ENCODE data around the gene MMRN2.

The MMRN2 gene

GRCh38 chr10:86968271-86968993, 11.0 kb upstream of the MMRN2 start, which contains the start of gene ADIRF:
ADIRF (plus strand) TSS chr10:86968482; CDS start chr10:86968545, 63 bp downstream.
- Histone ChIP-seq H3K4me2 (ENCODE audit: low read length, poor library complexity, severe bottlenecking) (no peak within 1 kb of the TSS), H2BK12ac (ENCODE audit: low read length in 2 of 2) (peak within 1 kb of the TSS; percentile 20 to 96), H2BK120ac (ENCODE audit: low read depth, low read length) (peak within 1 kb of the TSS; percentile 55), H3K9me3 (ENCODE audit: control insufficient read depth, low read length) (no peaks in the 10 kb centered on the region), H2BK15ac (ENCODE audit: low read depth, poor library complexity, severe bottlenecking) (peak within 1 kb of the TSS; percentile 85), H3K23ac (ENCODE audit: low read length in 2 of 2) (peak within 1 kb of the TSS in 1 of 2 experiments; percentile 49), H3K36me3 (ENCODE audit: control insufficient read depth in 1 of 2, insufficient read depth in 2 of 2, low read depth in 1 of 2, low read length in 2 of 2) (peaks cover 0 to 3% of the 10 kb centered on the region in 2 experiments), H2AFZ (ENCODE audit: low read depth, low read length) (no peak within 1 kb of the TSS), H3K14ac (ENCODE audit: low read length in 2 of 2) (peak within 1 kb of the TSS in 1 of 2 experiments; percentile 57), H3K4me3 (ENCODE audit: insufficient read depth in 1 of 2, low read depth in 1 of 2, low read length in 2 of 2) (peak within 1 kb of the TSS in 1 of 2 experiments; percentile 81), H3K18ac (ENCODE audit: low read depth in 1 of 2, low read length in 2 of 2) (peak within 1 kb of the TSS; percentile 50 to 85), H4K91ac (ENCODE audit: low read length) (peak within 1 kb of the TSS; percentile 59), H3K9ac (ENCODE audit: low read length) (peak within 1 kb of the TSS; percentile 97), H3K79me1 (replicated peaks; ENCODE audit: low read length, poor library complexity, severe bottlenecking) (no peaks in the 10 kb centered on the region), H3K4ac (ENCODE audit: low read depth in 1 of 2, low read length in 2 of 2) (peak within 1 kb of the TSS; percentile 57 to 74), H3K27me3 (ENCODE audit: control insufficient read depth in 1 of 2, insufficient read depth in 1 of 2, low read length in 2 of 2) (no peaks in the 10 kb centered on the region), H3K27ac (ENCODE audit: low read length, poor library complexity, severe bottlenecking) (no peak within 1 kb of the TSS), H2BK5ac (ENCODE audit: low read depth, low read length, poor library complexity, severe bottlenecking) (no peak within 1 kb of the TSS), H4K8ac (ENCODE audit: low read length) (peak within 1 kb of the TSS; percentile 67), H3K4me1 (ENCODE audit: control insufficient read depth, insufficient read depth, low read depth, low read length) (peaks cover 34% of the 10 kb centered on the region), H2AK5ac (ENCODE audit: low read length, severe bottlenecking) (no peak within 1 kb of the TSS)
- 96% methylated on average over 59 of the region's 59 CpGs for WGBS
- DNase-seq, result no peak

GRCh38 chr10:86967481-86967941, 10.1 kb upstream of the MMRN2 start:
- no peak overlapping the region for H2AK5ac ChIP-seq (ENCODE audit: low read length, severe bottlenecking)
- no peak overlapping the region for H3K4me2 ChIP-seq (ENCODE audit: low read length, poor library complexity, severe bottlenecking)
- no peak overlapping the region for H2BK120ac ChIP-seq (ENCODE audit: low read depth, low read length)
- no peaks in the 10 kb centered on the region for H3K27me3 ChIP-seq (ENCODE audit: control insufficient read depth in 1 of 2, insufficient read depth in 1 of 2, low read length in 2 of 2)
- no peak overlapping the region for H2BK5ac ChIP-seq (ENCODE audit: low read depth, low read length, poor library complexity, severe bottlenecking)
- 97% methylated on average over 7 of the region's 7 CpGs for WGBS
- H4K91ac ChIP-seq (ENCODE audit: low read length), result peak overlapping the region; percentile 59
- H3K27ac ChIP-seq (ENCODE audit: low read length, poor library complexity, severe bottlenecking), result no peak overlapping the region
- H3K23ac ChIP-seq (ENCODE audit: low read length in 2 of 2), result no peak overlapping the region
- H2AFZ ChIP-seq (ENCODE audit: low read depth, low read length), result no peak overlapping the region
- H3K14ac ChIP-seq (ENCODE audit: low read length in 2 of 2), result peak overlapping the region in 1 of 2 experiments; percentile 51
- H3K4me3 ChIP-seq (ENCODE audit: insufficient read depth in 1 of 2, low read depth in 1 of 2, low read length in 2 of 2), result peak overlapping the region in 1 of 2 experiments; percentile 81
- no peak overlapping the region for H2BK15ac ChIP-seq (ENCODE audit: low read depth, poor library complexity, severe bottlenecking)
- peaks cover 0 to 3% of the 10 kb centered on the region in 2 experiments for H3K36me3 ChIP-seq (ENCODE audit: control insufficient read depth in 1 of 2, insufficient read depth in 2 of 2, low read depth in 1 of 2, low read length in 2 of 2)
- peak overlapping the region in 1 of 2 experiments; percentile 87 for H2BK12ac ChIP-seq (ENCODE audit: low read length in 2 of 2)
- peak overlapping the region in 1 of 2 experiments; percentile 26 for H3K4ac ChIP-seq (ENCODE audit: low read depth in 1 of 2, low read length in 2 of 2)
- H3K4me1 ChIP-seq (ENCODE audit: control insufficient read depth, insufficient read depth, low read depth, low read length), result peaks cover 34% of the 10 kb centered on the region
- no peaks in the 10 kb centered on the region for H3K9me3 ChIP-seq (ENCODE audit: control insufficient read depth, low read length)
- H3K79me1 ChIP-seq (replicated peaks; ENCODE audit: low read length, poor library complexity, severe bottlenecking), result no peaks in the 10 kb centered on the region
- H3K9ac ChIP-seq (ENCODE audit: low read length), result peak overlapping the region; percentile 97
- H3K18ac ChIP-seq (ENCODE audit: low read depth in 1 of 2, low read length in 2 of 2), result peak overlapping the region in 1 of 2 experiments; percentile 85
- no peak for DNase-seq
- peak overlapping the region; percentile 53 for H4K8ac ChIP-seq (ENCODE audit: low read length)

GRCh38 chr10:86965986-86966654, 8.7 kb upstream of the MMRN2 start:
- H2BK120ac ChIP-seq (ENCODE audit: low read depth, low read length), result no peak overlapping the region
- peak overlapping the region in 1 of 2 experiments; percentile 81 for H3K4me3 ChIP-seq (ENCODE audit: insufficient read depth in 1 of 2, low read depth in 1 of 2, low read length in 2 of 2)
- no peaks in the 10 kb centered on the region for H3K27me3 ChIP-seq (ENCODE audit: control insufficient read depth in 1 of 2, insufficient read depth in 1 of 2, low read length in 2 of 2)
- no peak for DNase-seq
- no peak overlapping the region for H2AK5ac ChIP-seq (ENCODE audit: low read length, severe bottlenecking)
- peak overlapping the region in 1 of 2 experiments; percentile 7 for H2BK12ac ChIP-seq (ENCODE audit: low read length in 2 of 2)
- no peak overlapping the region for H3K27ac ChIP-seq (ENCODE audit: low read length, poor library complexity, severe bottlenecking)
- H3K4me1 ChIP-seq (ENCODE audit: control insufficient read depth, insufficient read depth, low read depth, low read length), result peaks cover 35% of the 10 kb centered on the region
- H4K91ac ChIP-seq (ENCODE audit: low read length), result peak overlapping the region; percentile 3
- no peak overlapping the region for H2BK15ac ChIP-seq (ENCODE audit: low read depth, poor library complexity, severe bottlenecking)
- H3K79me1 ChIP-seq (replicated peaks; ENCODE audit: low read length, poor library complexity, severe bottlenecking), result no peaks in the 10 kb centered on the region
- peaks cover 0 to 3% of the 10 kb centered on the region in 2 experiments for H3K36me3 ChIP-seq (ENCODE audit: control insufficient read depth in 1 of 2, insufficient read depth in 2 of 2, low read depth in 1 of 2, low read length in 2 of 2)
- H2AFZ ChIP-seq (ENCODE audit: low read depth, low read length), result no peak overlapping the region
- no peak overlapping the region for H3K4me2 ChIP-seq (ENCODE audit: low read length, poor library complexity, severe bottlenecking)
- no peak overlapping the region for H3K23ac ChIP-seq (ENCODE audit: low read length in 2 of 2)
- H3K18ac ChIP-seq (ENCODE audit: low read depth in 1 of 2, low read length in 2 of 2), result no peak overlapping the region
- 91% methylated on average over 5 of the region's 11 CpGs for WGBS
- no peak overlapping the region for H2BK5ac ChIP-seq (ENCODE audit: low read depth, low read length, poor library complexity, severe bottlenecking)
- peak overlapping the region; percentile 97 for H3K9ac ChIP-seq (ENCODE audit: low read length)
- no peak overlapping the region for H3K14ac ChIP-seq (ENCODE audit: low read length in 2 of 2)
- no peaks in the 10 kb centered on the region for H3K9me3 ChIP-seq (ENCODE audit: control insufficient read depth, low read length)
- no peak overlapping the region for H3K4ac ChIP-seq (ENCODE audit: low read depth in 1 of 2, low read length in 2 of 2)
- H4K8ac ChIP-seq (ENCODE audit: low read length), result peak overlapping the region; percentile 66

GRCh38 chr10:86964847-86965190, 7.4 kb upstream of the MMRN2 start:
- H3K4me3 ChIP-seq (ENCODE audit: insufficient read depth in 1 of 2, low read depth in 1 of 2, low read length in 2 of 2), result no peak overlapping the region
- H3K4me1 ChIP-seq (ENCODE audit: control insufficient read depth, insufficient read depth, low read depth, low read length), result peaks cover 28% of the 10 kb centered on the region
- no peak overlapping the region for H3K4me2 ChIP-seq (ENCODE audit: low read length, poor library complexity, severe bottlenecking)
- peak overlapping the region in 1 of 2 experiments; percentile 3 for H2BK12ac ChIP-seq (ENCODE audit: low read length in 2 of 2)
- no peak overlapping the region for H2BK120ac ChIP-seq (ENCODE audit: low read depth, low read length)
- H3K36me3 ChIP-seq (ENCODE audit: control insufficient read depth in 1 of 2, insufficient read depth in 2 of 2, low read depth in 1 of 2, low read length in 2 of 2), result peaks cover 0 to 3% of the 10 kb centered on the region in 2 experiments
- H4K91ac ChIP-seq (ENCODE audit: low read length), result no peak overlapping the region
- H2AFZ ChIP-seq (ENCODE audit: low read depth, low read length), result no peak overlapping the region
- WGBS, result no CpG with 5 or more reads among the region's 2 CpGs
- no peaks in the 10 kb centered on the region for H3K27me3 ChIP-seq (ENCODE audit: control insufficient read depth in 1 of 2, insufficient read depth in 1 of 2, low read length in 2 of 2)
- H2BK5ac ChIP-seq (ENCODE audit: low read depth, low read length, poor library complexity, severe bottlenecking), result no peak overlapping the region
- no peak overlapping the region for H2BK15ac ChIP-seq (ENCODE audit: low read depth, poor library complexity, severe bottlenecking)
- H3K23ac ChIP-seq (ENCODE audit: low read length in 2 of 2), result no peak overlapping the region
- H3K9me3 ChIP-seq (ENCODE audit: control insufficient read depth, low read length), result no peaks in the 10 kb centered on the region
- no peak overlapping the region for H3K18ac ChIP-seq (ENCODE audit: low read depth in 1 of 2, low read length in 2 of 2)
- no peak overlapping the region for H3K9ac ChIP-seq (ENCODE audit: low read length)
- H3K4ac ChIP-seq (ENCODE audit: low read depth in 1 of 2, low read length in 2 of 2), result no peak overlapping the region
- H3K14ac ChIP-seq (ENCODE audit: low read length in 2 of 2), result no peak overlapping the region
- no peak overlapping the region for H4K8ac ChIP-seq (ENCODE audit: low read length)
- DNase-seq, result no peak
- no peak overlapping the region for H2AK5ac ChIP-seq (ENCODE audit: low read length, severe bottlenecking)
- no peak overlapping the region for H3K27ac ChIP-seq (ENCODE audit: low read length, poor library complexity, severe bottlenecking)
- no peaks in the 10 kb centered on the region for H3K79me1 ChIP-seq (replicated peaks; ENCODE audit: low read length, poor library complexity, severe bottlenecking)

Data from mesenchymal stem cell (in vitro differentiated cells and primary cell).